Body of pancreas (tissue), 4 donors: ENCODE data around the gene C1QC. TPM values are rescaled to one million over a fixed set of nuclear protein-coding genes. Genes with fewer than 3 reads are reported as not detected.

ENCODE experiments used
- ATAC-seq: fragments of 150-250 bp; one replicate; pipeline ENCODE4 v1.9.1; 2016
- DNase-seq, 4 donors: peaks; one replicate each; pipeline ENCODE4 v3.0.0-alpha.2; 2019
- H3K27ac ChIP-seq, 4 donors: fragments of 200-600 bp; sonication (generic); 1 replicate in 3 of 4; 2 replicates in 1 of 4; pipeline versions ENCODE4 v1.5.1 to v1.6.1; 2016 to 2019; ENCODE audit warnings: mild to moderate bottlenecking in 1 of 4, mixed read lengths in 1 of 4, moderate library complexity in 1 of 4
- H3K27me3 ChIP-seq, 2 donors: fragments of 200-600 bp; sonication (generic); one replicate each; pipeline ENCODE4 v1.6.0; 2016; ENCODE audit warnings: mild to moderate bottlenecking in 1 of 2
- H3K36me3 ChIP-seq, 2 donors: fragments of 200-600 bp; sonication (generic); replicated peaks in 1 of 2; 2 replicates each; pipeline ENCODE4 v1.5.1; 2016; ENCODE audit warnings: low read depth in 2 of 2; ENCODE audit not compliant: insufficient read depth in 1 of 2
- H3K4me1 ChIP-seq: fragments of 200-600 bp; sonication (generic); one replicate; pipeline ENCODE4 v1.6.0; 2016
- H3K4me3 ChIP-seq, 2 donors: fragments of 200-600 bp; sonication (generic); 1 replicate in 1 of 2; 2 replicates in 1 of 2; pipeline ENCODE4 v1.5.1; 2016 to 2019
- H3K9me3 ChIP-seq, 3 donors: fragments of 200-600 bp; sonication (generic); 1 replicate in 2 of 3; 2 replicates in 1 of 3; pipeline ENCODE4 v1.5.1; 2016
- POLR2A ChIP-seq, 3 donors: fragments of 450-650 bp; IDR thresholded peaks; one replicate each; pipeline ENCODE4 v1.6.1; 2016; ENCODE audit warnings: antibody characterized with exemption in 3 of 3, mild to moderate bottlenecking in 2 of 3
- WGBS, 2 donors: methylation state at CpG; one replicate each; pipeline ENCODE4 v1.1.5; 2017; 5-methylcytosine and 5-hydroxymethylcytosine counted together
- intact Hi-C: fragments of 100-400 bp; cut with DNase I; formaldehyde crosslinking; loops from one replicate; pipeline ENCODE4 v1.15.1; 2023
- microRNA-seq, 2 donors: library from miRNA; unstranded; fragments of <30 nt; microRNA quantifications; one replicate each; pipeline ENCODE4, GENCODE V29; 2016; ENCODE audit warnings: borderline number of aligned reads in 2 of 2, borderline replicate concordance in 2 of 2
- small RNA-seq: library from RNA; depleted of rRNA; stranded (forward); fragments of <200 nt; gene quantifications from one replicate; pipeline ENCODE3, GENCODE V24; 2016
- total RNA-seq, 2 donors: library from RNA; depleted of rRNA; stranded (reverse); fragments of >200 nt; gene quantifications; one replicate each; pipeline ENCODE4 v1.1.0, GENCODE V29; 2016
- TF ChIP-seq, protein P1 (sequence below), 7 experiments: fragments of 450-650 bp in 4 of 7; fragments of 200-600 bp in 3 of 7; sonication (generic) in 3 of 7; IDR thresholded peaks; one replicate each; pipeline ENCODE4 v1.5.1; 2016 to 2019; ENCODE audit warnings: antibody characterized with exemption in 7 of 7

C1QC gene
- total RNA-seq, 2 donors from 2014 or later, result 54.7 to 103 TPM

DNA sequence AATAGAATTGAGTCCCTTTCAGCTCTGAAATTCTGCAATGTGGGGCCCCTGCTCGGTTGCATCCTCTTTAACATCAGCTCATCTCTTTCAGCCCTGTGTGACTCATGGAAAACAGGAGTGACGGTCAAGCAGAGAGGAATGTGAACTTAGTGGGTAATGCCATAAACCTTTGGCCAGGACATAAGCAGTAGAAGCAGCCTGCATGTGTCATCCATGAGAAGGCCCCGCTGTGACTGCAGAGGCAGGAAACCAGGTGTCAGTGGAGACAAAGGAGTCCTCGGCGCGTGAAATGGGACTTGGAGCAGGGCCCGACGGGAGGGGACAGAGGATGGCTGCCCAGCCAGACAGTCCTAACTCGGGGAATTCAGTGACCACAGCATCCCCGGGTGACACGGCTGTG is 46.1 kb downstream of the C1QC start:
- Histone ChIP-seq H3K4me1 (no peaks in the 10 kb centered on the region), H3K36me3 (no peaks in the 10 kb centered on the region), H3K27me3 (no peaks in the 10 kb centered on the region), H3K27ac (no peak overlapping the region), H3K9me3 (no peaks in the 10 kb centered on the region), H3K4me3 (no peak overlapping the region)
- intact Hi-C loops, result no loop called here
- TF ChIP-seq, protein P1, sequence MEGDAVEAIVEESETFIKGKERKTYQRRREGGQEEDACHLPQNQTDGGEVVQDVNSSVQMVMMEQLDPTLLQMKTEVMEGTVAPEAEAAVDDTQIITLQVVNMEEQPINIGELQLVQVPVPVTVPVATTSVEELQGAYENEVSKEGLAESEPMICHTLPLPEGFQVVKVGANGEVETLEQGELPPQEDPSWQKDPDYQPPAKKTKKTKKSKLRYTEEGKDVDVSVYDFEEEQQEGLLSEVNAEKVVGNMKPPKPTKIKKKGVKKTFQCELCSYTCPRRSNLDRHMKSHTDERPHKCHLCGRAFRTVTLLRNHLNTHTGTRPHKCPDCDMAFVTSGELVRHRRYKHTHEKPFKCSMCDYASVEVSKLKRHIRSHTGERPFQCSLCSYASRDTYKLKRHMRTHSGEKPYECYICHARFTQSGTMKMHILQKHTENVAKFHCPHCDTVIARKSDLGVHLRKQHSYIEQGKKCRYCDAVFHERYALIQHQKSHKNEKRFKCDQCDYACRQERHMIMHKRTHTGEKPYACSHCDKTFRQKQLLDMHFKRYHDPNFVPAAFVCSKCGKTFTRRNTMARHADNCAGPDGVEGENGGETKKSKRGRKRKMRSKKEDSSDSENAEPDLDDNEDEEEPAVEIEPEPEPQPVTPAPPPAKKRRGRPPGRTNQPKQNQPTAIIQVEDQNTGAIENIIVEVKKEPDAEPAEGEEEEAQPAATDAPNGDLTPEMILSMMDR (IDR thresholded peaks at IDR 0.05), result no peak
- TF ChIP-seq POLR2A (IDR thresholded peaks at IDR 0.05), result no peak
- 71 to 88% methylated on average over 11 of the region's 11 CpGs for WGBS, 2 donors
- DNase-seq, result no peak
- no peak for ATAC-seq

DNA sequence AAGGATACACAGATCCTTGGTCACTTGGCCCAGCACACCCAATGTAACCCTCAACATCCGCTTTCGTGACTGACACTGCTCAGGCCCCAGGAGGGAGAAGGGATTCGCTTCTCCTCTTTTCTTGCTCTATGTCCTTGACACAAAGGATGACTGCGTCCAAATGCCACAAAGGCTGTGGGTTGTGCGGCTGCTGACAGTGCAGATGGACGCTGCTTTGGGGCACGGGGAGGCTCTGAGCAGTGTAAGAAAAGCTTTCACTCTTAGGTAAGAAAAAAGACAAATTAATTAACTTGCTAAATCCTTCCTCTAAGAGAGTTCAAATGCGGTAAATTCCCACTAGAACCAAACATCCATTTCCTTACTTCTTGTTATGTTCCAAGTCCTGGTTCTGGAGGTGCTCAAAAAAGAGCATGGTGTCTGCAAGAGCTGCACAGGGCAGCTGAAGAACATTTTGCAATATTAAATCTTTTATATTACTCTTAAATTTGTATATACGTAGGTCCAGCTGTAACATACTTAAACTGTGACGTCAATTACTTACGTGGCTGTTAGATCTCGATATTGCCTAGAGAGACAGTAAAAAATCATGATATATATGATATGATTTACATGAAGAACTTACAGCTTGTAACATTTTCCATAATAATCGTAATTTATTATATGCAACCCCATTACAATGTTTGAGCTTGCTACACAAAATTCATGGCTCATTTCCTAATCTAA is 47.8 kb downstream of the C1QC start:
- Histone ChIP-seq H3K4me3 (no peak overlapping the region), H3K9me3 (no peaks in the 10 kb centered on the region), H3K36me3 (no peaks in the 10 kb centered on the region), H3K4me1 (no peaks in the 10 kb centered on the region), H3K27me3 (no peaks in the 10 kb centered on the region), H3K27ac (no peak overlapping the region)
- 78 to 79% methylated on average over 13 of the region's 13 CpGs for WGBS, 2 donors
- intact Hi-C loops, result no loop called here
- DNase-seq (no peak), ATAC-seq (no peak)
- TF ChIP-seq, protein P1 (IDR thresholded peaks at IDR 0.05), result no peak
- TF ChIP-seq POLR2A (IDR thresholded peaks at IDR 0.05), result no peak

DNA sequence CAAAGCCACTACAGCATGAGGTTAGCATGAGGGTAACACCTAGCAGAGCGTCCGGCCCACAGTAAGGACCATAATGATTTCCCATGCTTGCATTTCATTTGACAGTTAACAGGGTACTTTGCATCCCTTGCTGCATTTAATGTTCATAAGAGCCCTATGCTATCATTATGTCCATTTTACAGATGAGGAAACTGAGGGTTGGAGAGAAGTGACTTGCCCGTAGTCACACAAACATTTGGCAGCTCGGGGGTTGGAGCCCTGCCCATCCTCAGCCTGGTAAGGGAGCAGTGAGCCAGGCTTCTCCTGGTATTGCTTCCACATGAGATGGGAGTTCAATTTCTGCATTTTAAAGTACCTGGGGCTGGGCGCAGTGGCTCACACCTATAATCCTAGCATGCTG is 50.7 kb downstream of the C1QC start:
- Histone ChIP-seq H3K4me1 (no peaks in the 10 kb centered on the region), H3K9me3 (no peaks in the 10 kb centered on the region), H3K27ac (no peak overlapping the region), H3K27me3 (no peaks in the 10 kb centered on the region), H3K36me3 (no peaks in the 10 kb centered on the region), H3K4me3 (no peak overlapping the region)
- DNase-seq (no peak), ATAC-seq (no peak)
- WGBS, 2 donors, result 82 to 87% methylated on average over 5 of the region's 5 CpGs
- intact Hi-C loops, result no loop called here
- TF ChIP-seq, protein P1 (IDR thresholded peaks at IDR 0.05), result no peak
- no peak for TF ChIP-seq POLR2A (IDR thresholded peaks at IDR 0.05)

DNA sequence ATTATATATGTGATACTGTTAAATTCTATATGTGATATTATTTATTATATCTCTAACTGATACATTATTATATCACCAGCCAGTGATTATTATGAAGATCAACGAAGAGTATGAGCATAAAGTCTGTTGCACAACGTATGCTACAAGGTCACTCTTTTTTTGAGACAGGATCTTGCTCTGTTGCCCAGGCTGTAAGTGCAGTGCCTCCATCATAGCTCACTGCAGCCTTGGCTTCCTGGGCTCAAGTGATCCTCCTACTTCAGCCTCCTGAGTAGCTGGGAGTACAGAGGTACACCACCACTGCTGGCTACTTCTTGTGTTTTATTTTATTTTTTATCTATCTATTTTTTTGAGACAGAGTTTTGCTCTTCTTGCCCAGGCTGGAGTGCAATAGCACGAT is 53.2 kb downstream of the C1QC start:
- Histone ChIP-seq H3K36me3 (no peaks in the 10 kb centered on the region), H3K9me3 (no peaks in the 10 kb centered on the region), H3K27me3 (no peaks in the 10 kb centered on the region), H3K27ac (no peak overlapping the region), H3K4me3 (no peak overlapping the region), H3K4me1 (no peaks in the 10 kb centered on the region)
- intact Hi-C loops, result no loop called here
- ATAC-seq (no peak), DNase-seq (no peak)
- TF ChIP-seq POLR2A (IDR thresholded peaks at IDR 0.05), result no peak
- TF ChIP-seq, protein P1 (IDR thresholded peaks at IDR 0.05), result no peak
- 68 to 69% methylated on average over 3 of the region's 3 CpGs for WGBS, 2 donors

Small RNAs within 50 kb of the gene (microRNA-seq; reads per million reads assigned to microRNA genes)
- gene MIR6127, result 0 reads per million in 2 donors

Small RNAs within 50 kb of the gene (small RNA-seq; reads per million reads assigned to genes)
- gene MIR6127, result not detected

Other genes with a start within 250 kb of the C1QC start
- gene ZBTB40, start 191.8 kb upstream of the C1QC start, total RNA-seq, result 10 to 100 TPM; 11.2 to 20.1 TPM
- gene EPHA8, start 80.1 kb upstream of the C1QC start, total RNA-seq, result under 1 TPM; 0.52 to 0.66 TPM
- 10 to 100 TPM; 29.7 to 68.0 TPM for gene C1QA, start 7.0 kb upstream of the C1QC start, total RNA-seq
- gene C1QB, start 9.6 kb downstream of the C1QC start, total RNA-seq, result 10 to 100 TPM; 73.9 to 85.4 TPM
- 1 to 10 TPM; 2.9 to 7.9 TPM for gene EPHB2, start 67.2 kb downstream of the C1QC start, total RNA-seq